Measurements from ENCODE around the gene ABHD17C.
"Not testable (repeated sequence)": the region's sequence is repeated elsewhere in the genome, so short reads cannot be mapped to it uniquely, and the experiment has no call there.

Gene ABHD17C

DNA sequence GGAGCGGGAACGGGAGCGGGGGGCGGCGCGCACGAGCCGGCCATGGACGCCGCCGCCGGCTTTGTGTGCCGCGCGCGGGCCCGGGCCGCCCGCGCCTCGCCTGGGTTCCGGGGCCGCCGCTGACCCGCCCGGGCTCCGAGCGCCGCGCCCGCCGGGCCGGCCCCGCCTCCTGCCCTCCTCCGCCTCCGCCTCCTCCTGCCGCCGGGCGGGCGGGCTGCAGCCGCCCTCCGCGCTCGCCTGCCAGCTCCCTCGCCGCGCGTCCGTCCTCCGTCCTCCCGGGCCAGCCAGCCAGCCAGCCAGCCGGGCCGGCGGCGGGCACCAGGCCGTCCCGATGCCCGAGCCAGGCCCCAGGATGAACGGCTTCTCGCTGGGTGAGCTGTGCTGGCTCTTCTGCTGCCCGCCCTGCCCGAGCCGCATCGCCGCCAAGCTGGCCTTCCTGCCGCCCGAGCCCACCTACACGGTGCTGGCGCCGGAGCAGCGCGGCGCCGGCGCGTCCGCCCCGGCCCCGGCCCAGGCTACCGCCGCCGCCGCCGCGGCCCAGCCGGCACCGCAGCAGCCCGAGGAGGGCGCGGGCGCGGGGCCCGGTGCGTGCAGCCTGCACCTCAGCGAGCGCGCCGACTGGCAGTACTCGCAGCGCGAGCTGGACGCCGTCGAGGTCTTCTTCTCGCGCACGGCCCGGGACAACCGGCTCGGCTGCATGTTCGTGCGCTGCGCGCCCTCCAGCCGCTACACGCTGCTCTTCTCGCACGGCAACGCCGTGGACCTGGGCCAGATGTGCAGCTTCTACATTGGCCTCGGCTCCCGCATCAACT, at the start of gene ABHD17C:
TSS of gene ABHD17C (plus strand) at position 212 of the 812 bp plus-strand sequence. CDS start at position 332, 120 bp downstream.
- DNase-seq: peak; percentile 40 to 45

DNA sequence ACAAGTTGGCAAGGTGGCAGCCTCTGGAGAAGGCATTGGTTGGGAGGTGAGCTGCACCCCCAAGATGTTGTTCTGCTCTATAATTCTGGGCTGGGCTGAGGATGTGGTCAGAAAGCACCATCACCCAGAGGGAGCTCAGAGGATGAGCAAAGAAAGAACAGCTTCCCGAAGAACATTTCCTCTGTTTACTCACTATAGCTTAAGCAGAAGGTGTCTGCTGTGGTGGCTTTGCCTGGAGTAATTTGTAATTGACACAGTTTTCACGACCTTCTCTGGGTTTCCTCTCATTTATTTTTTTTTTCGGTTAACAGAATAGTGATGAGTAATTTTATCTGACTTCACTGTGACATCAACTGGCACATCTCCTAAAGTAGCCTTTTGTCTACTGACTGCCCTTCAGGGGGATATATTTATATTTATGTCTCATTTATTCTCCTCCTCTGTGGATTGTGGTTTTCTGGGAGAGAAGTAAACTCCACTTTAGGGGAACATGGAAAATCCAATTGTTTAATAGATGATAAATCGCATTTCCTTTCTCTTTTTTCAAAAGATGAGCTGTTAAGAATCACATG, 49.5 kb upstream of the ABHD17C start:
- no peak for DNase-seq

DNA sequence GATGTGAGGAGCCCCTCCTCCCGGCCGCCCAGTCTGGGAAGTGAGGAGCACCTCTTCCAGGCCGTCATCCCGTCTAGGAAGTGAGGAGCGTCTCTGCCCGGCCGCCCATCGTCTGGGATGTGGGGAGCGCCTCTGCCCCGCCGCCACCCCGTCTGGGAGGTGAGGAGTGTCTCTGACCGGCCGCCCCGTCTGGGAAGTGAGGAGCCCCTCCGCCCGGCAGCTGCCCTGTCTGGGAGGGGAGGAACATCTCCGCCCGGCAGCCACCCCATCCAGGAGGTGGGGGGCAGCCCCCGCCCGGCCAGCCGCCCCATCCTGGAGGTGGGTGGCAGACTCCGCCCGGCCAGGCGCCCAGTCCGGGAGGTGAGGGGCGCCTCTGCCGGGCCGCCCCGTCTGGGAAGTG, 47.7 kb upstream of the ABHD17C start:
- DNase-seq: not testable (repeated sequence)

DNA sequence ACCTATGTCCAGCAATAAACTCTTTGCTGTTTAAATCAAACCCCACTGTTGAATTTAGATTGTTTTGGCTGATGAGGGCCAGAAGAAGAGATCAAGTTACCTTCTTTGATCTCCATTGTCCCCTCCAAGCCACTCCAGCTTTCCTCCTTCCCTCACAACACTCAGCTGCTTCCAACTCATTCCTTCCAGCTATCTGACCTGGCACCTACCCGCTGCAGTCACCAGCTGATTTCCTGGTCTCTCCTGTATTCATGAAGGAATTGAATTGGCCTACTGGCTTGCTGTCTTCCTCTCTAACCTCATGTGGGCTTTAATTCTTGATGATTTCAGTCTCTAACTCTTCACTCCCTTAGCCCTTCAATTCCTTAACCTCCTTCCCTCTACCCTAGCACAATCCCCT, 40.8 kb upstream of the ABHD17C start:
- DNase-seq: no peak

DNA sequence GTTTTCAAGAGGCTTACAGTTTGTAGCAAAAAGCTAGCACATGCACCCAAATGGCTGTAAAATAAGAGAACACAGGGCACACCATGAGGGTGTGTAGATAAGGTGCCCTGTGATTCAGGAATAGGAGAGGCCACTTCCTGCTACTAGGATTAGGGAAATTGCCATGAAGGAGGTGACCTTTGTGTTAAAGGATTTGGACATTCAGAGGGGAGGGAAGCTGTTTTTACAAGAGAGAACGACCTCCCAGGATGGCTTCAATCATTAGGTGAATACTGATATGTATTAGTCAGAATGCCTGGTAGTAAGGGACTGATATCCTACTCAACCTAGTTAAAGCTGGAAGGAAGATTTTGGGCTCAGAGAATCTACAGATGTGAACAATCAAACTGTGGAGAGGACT, 35.7 kb upstream of the ABHD17C start:
- DNase-seq: no peak

DNA sequence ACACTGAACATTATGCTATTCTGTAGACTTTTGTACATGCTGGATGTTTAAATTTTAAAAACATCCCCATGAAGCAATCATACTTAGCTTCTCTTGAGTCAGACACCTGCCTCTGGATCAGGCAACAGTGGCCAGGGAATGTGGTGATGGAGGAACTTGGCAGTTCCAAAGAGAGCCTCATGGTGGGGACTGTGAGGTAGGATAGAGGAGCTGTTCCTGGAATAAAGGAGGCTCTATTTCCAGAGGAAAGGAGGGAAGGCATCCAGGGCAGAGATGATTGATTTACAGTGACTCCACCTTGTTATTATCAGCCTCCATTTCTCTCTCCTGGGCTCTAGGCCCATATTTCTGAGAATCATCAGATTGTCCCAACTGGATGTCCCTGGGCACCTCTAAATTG, 35.0 kb upstream of the ABHD17C start:
- DNase-seq: no peak

DNA sequence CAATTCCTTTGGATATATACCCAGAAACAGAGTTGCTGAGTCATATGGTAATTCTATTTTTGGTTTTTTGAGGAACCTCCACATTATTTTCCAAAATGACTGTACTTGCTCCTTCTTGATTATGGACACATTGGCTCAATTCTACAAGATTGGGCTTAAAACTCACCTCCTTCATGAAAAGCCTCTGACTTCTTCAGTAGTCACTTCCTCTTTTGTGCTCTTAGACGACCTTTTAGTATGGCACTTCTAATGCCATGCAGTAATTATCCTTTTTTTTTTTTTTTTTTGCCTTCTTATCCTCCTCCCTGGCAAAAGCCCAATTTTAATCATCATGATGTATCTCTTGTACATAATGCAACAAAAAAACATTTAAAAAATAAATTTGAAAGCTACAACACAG, 33.0 kb upstream of the ABHD17C start:
- DNase-seq: no peak

DNA sequence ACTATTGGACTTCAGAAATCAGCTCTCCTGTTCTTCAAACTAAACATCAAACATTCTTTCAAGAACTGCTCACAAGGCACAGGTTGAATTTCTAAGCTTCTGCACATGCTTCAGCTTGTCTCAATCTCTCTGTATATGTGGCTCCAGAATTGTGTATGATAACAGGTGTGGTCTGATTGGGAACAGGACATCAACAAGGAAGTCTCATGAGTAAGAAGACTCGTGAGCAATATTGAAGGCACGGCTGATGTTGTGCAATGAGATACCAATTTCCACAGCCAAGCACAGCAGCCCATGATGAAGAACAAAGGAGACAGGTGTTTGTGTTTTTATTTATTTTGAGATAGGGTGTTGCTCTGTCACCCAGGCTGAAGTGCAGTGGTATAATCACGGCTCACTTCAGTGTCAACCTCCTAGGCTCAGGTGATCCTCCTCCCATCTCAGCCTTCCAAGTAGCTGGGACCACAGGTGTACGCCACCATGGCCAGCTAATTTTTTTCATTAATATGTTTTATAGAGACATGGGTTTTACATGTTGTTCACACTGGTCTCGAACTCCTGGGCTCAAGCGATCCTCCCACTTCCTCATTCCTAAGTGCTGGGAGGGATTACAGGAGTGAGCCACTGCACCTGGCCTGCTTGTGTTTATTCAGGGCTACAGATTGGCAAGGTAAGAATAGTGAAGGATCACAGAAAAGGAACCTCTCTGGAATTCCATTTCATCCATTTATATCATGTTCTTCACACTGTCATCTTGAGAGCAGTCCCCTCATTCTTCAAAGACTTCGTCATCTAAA, 32.2 kb upstream of the ABHD17C start:
- no peak for DNase-seq

DNA sequence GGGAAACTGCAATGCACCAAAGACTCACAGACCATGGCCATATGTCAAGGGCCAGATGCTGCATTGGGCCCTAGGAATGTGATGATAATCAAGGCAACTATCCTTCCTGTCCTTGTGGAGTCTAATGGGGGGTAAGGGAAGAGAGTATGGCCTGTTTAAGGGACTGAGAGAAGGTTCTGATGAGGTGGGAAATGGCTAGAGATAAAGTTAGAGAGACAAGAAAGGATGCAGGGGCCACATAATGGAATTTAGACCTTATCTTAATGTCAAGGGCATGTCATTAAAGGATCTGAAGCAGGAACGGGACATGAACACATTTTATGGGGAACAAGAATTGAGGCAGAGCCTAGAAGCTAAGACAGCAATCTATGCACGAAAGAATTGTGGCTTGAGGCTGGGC, 30.0 kb upstream of the ABHD17C start:
- DNase-seq: no peak

DNA sequence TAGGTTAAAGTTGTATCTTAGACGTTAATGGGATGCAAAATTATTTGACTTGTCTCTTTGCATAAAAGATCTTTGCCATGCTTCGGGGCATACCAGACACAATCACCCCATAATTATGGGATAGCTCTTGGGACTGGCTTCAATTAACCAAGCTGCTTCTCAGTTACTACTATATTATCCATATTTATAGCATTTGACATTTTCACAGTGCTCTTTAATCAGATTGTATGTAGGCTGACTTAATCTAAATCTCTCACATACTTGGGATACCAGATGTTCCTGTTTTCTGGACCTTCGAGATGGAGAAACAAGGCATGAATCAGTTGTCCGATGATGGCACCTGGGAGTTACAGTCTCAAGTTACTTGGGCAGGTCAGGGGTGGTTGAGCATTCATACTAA, 27.2 kb upstream of the ABHD17C start:
- DNase-seq: no peak

DNA sequence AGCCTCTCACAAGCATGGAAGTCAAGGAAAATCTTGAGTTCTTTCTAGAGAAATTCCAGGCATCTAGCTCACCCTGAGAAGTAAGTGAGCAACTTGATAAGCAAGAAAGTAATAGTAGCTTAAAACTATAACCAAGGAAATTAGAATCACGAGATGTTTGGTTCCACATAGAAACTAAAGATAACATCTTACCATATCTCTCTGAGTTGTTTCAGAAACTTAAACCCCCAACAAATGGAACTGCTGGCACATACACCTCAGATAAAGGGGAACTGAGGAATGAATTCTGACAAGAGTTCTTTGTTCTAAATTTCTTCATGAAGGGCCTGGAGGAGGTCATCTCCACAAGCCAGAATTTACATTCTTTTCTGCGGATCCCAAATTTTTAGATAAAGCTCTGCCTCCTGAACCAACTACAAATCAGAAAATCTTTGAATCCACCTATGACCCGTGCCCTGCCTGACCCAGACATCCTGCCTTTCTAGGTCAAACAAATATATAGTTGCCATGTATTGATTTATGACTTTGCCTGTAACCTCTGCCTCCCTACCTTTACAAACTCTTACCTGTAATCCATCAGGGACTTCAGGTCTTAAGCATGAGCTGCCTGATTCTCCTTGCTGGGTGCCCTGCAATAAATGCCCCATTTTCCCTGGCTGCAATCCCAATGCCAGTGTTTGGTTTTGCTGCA, 26.4 kb upstream of the ABHD17C start:
- DNase-seq: no peak

DNA sequence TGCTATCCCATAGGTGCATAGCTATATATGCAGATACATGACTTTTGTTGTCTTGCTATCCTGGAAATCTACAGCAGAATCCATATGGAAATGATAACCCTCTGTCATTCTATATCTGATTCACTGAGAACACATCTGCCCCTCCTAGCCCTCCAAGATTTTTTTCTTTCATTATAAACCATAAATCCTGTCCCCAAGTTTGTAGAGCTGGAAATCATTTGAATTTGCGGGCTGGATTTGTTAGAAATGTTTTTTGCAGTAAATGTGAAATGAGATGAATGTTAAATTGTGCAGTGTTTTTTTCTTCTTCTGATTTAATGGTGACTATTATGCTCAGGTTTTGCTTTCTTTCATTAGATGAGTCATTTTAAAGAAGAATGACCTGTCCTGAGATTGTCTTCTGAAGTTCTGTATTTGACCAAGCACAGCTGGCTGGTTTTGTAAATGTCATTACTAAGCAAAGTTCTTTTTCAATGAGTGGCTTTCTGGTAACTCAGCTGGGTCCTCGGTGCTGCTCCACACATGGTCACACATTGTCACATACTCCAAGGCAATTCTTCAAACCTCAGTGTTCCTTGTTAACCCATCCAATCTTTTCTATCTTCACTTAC, 25.3 kb upstream of the ABHD17C start:
- no peak for DNase-seq

DNA sequence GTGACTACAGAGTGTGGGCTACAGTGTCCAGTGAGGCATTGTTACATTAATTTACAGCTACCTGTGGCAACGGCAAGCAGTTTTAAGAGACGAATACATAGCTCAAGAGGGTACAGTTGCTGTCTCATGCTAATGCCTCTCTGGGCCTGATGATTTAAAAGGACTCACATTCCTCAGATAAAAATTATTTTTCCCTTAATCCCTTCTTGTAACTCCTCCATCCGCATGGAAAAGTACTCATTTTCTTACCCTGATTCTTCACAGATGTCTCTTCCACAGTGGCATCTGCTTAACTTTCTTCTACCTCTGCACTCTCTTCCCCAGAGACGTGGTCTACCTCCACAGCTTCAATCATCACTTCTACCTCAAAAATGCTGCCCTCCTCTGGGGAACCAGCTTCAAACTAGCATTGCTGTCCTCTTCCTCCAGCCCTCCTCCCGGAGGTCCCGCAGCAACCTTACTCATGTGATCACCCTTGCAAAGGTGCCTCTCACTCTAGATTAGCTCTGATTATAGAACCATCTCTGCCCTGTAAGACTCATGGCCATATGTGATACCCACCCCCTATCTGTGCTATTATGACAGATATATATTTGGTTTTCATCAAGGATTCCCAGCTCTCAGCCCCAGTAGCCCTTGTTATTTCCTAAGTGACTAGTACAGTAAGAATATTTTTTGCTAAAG, 21.4 kb upstream of the ABHD17C start:
- no peak for DNase-seq

DNA sequence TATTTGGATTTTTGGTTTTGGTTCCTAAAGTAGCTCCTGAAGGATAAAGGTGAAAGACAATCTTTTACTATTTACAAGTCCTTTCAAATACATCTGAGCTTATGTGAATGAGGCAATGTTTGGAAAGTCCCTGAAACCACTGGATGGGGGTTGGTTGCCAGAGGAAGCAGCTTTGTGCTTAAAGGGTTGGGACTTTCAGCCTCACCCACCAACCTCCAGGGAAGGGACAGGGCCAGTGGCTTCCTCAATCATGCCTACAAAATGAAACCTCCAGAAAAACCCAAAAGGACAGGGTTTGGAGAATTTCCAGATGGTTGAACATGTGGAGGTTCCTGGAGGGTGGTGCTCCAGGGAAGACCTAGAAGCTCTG, 20.9 kb upstream of the ABHD17C start:
- DNase-seq: no peak

DNA sequence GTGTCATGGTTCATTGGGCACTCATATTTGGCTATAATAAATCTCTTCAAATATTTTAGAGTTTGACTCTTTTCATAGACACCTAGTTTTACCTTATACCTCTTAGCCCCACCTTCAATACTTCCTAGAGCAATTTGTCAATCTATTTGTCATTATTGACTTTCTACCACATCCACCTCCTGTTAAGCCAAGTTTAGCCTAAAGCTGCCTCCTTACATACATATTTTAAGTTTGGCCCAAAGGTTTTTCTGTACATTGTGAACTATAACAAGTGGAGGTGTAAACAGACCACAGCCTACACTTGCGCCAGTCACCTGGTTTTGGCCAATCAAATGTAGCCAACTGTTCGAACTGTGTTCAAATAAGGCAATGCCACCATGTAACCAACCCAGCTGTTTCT, 18.1 kb upstream of the ABHD17C start:
- DNase-seq: no peak

DNA sequence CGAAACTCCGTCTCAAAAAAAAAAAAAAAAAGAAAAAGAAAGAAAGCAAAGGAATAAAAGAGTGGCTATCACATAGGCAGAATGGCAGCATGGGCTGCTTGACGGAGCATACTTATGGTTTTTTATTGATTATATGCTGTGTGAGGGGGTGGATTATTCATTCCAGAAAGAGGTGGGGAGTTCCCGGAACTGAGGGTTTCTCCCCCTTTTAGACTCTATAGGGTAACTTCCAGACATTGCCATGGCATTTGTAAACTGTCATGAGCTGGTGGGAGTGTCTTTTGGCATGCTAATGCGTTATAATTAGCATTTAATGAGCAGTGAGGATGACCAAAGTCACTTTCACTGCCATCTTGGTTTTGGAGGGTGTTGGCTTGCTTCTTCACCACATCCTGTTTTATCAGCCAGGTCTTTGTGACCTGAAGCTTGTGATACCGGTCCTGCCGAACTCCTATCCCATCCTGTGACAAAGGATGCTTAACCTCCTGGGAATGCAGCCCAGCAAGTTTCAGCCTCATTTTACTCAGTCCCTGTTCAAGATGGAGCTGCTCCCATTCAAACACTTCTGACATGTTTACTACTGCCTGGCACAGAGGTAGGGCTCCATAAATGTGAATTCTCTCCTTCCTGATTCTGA, 15.8 kb upstream of the ABHD17C start:
- DNase-seq: no peak

DNA sequence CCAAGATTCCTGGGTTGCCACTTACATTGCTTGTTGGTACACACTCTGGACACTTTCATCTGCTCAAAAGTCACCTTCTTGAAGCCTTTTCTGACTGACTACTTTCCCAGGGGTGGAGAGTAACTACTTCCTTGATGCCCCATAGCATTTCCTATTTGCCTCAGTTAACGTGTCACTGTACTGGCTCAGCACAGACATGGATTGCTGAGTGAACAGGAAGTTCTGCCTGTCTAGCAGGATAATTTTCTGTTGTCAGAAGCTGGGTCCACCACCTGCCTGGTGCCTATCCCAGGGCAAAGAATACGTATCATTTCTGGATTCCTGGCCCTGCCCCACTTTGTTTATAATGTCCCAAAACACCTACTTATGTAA, 15.3 kb upstream of the ABHD17C start:
- no peak for DNase-seq

DNA sequence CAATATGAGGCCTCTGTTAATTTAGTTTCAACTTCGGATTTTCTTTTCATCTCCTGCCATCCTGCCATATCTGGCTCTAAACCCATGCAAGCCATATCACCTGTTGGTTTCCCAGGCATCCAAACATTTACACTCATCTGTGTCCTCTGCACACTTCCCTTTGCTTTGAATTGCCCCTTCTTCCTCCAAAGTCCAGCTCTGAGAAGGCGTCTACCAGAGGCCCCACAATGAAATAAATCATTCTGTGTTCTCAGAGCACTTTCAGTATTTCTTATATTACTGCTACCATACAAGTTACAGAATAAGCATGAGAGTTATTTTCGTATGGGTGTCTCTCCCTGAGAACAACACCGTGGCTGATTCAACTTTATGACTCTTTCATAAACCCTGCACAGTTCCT, 12.9 kb upstream of the ABHD17C start:
- DNase-seq: no peak

DNA sequence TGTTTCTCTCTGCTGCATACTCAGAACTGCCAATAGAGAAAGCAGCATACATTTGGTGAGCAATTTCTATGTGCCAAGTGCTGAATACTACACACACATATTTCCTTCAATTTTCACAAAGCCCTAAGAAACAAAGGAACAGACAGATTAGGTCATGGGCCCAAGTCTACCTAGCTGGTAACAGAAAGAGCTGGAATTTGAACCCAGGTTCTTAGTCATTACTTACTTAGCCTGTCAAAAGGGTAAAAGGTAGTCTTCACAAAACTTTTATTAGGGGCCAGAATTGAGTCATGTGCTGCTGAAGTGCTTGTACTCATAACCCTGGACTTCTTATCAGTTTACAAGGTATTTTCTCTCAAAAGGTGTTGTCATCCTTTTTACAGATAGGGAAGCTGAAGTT, 10.4 kb upstream of the ABHD17C start:
- DNase-seq: no peak

DNA sequence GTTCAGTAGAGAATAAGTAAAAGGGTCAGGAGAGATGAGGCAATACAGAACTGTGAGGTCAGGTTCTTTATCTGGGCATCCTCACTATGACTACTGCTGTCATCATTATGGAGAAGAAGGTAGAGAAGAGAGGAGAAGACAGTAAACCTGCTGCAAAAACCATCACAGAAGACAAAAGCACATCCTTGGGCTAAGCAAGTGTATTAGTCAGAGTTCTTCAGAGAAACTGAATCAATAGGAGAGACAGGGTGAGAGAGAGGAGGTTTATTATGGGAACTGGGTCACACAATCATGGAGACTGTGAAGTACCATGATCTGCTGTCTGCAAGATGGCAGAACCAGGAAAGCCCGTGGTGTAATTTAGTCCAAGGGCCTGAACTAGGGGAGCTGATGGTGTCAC, 9.5 kb upstream of the ABHD17C start:
- DNase-seq: no peak

DNA sequence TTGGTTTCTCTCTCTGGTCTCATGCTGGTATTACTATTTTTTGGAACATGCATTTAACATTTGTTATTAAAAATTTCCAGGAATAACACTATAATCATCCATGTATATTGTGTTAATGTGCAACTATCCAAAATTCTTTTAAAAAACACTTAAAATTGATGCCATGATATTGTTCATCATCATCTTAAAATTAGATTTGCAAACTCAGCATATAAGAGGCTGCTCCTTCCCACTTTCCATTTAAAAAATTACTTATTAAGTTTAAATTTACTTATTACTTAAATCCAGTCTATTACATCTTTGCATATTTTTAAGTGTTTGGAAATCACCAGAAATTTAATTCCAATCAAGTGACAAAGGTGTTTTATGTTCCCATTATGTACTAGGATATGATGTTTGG, 5.8 kb upstream of the ABHD17C start:
- no peak for DNase-seq

DNA sequence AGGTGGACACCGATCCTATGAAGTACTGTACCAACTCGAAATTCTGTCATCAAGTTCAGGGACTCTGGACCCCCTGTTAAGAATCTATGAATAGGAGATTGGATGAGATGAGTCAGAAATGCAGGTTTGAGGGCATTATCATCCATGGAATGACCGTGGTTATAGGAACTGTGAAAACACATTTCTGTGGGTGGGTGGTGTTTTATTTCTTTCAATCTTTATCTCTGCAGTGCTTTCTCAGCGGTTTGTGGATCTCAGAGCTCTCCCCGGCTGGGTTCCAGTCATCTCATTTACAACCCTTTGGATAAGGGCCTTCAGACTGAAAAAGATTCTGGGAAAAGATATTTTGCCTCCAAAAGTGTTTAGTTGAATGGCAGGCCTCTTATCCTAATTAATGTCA, 5.4 kb upstream of the ABHD17C start:
- no peak for DNase-seq
